Loucy (cell line): ENCODE measurements around the gene ATP5PD.

ENCODE experiments used
- H2AFZ ChIP-seq: fragments of 200-600 bp; sonication (generic); 2 replicates; pipeline ENCODE4 v1.6.0; 2016; ENCODE audit warnings: antibody characterized with exemption, mild to moderate bottlenecking, low read length, moderate library complexity
- H3F3A ChIP-seq: fragments of 200-600 bp; 2 replicates; pipeline ENCODE4 v1.6.0; 2016; ENCODE audit warnings: antibody characterized with exemption, low read depth, mild to moderate bottlenecking
- H3K27me3 ChIP-seq: fragments of 200-600 bp; sonication (generic); 2 replicates; pipeline ENCODE4 v1.6.1; 2014; ENCODE audit warnings: low read length, mild to moderate bottlenecking; ENCODE audit not compliant: insufficient read depth, poor library complexity, severe bottlenecking
- H3K36me3 ChIP-seq: fragments of 200-600 bp; sonication (generic); 2 replicates; pipeline ENCODE4 v1.6.1; 2016; ENCODE audit warnings: low read length; ENCODE audit not compliant: insufficient read depth
- H3K4me1 ChIP-seq: fragments of 200-600 bp; sonication (generic); 2 replicates; pipeline ENCODE4 v1.5.1; 2014; ENCODE audit warnings: low read length, mild to moderate bottlenecking; ENCODE audit not compliant: insufficient read depth, poor library complexity, severe bottlenecking
- H3K4me2 ChIP-seq: fragments of 200-600 bp; sonication (generic); 2 replicates; pipeline ENCODE4 v1.6.0; 2014; ENCODE audit warnings: antibody characterized with exemption, low read length, low read depth, mild to moderate bottlenecking; ENCODE audit not compliant: poor library complexity, severe bottlenecking
- H3K4me3 ChIP-seq: fragments of 200-600 bp; sonication (generic); 2 replicates; pipeline ENCODE4 v1.5.1; 2014; ENCODE audit warnings: low read length, mild to moderate bottlenecking, mixed read lengths; ENCODE audit not compliant: poor library complexity, severe bottlenecking
- H3K79me2 ChIP-seq: fragments of 200-600 bp; sonication (generic); 2 replicates; pipeline ENCODE4 v1.6.1; 2014; ENCODE audit warnings: low read length; ENCODE audit not compliant: insufficient read depth
- H3K9ac ChIP-seq: fragments of 200-600 bp; sonication (generic); 2 replicates; pipeline ENCODE4 v1.6.0; 2014; ENCODE audit warnings: mild to moderate bottlenecking, low read depth, low read length, moderate library complexity; ENCODE audit not compliant: poor library complexity, severe bottlenecking
- H3K9me2 ChIP-seq: fragments of 200-600 bp; sonication (generic); replicated peaks from 2 replicates; pipeline ENCODE4 v1.6.1; 2016; ENCODE audit warnings: low read depth, low read length, mixed read lengths
- H3K9me3 ChIP-seq: fragments of 200-600 bp; sonication (generic); 2 replicates; pipeline ENCODE4 v1.6.1; 2014; ENCODE audit warnings: mild to moderate bottlenecking, antibody characterized with exemption, low read length, low read depth; ENCODE audit not compliant: insufficient read depth
- H4K20me1 ChIP-seq: fragments of 200-600 bp; sonication (generic); 2 replicates; pipeline ENCODE4 v1.6.0; 2014; ENCODE audit warnings: antibody characterized with exemption, low read length, mild to moderate bottlenecking; ENCODE audit not compliant: insufficient read depth, poor library complexity, severe bottlenecking
- CTCF ChIP-seq: fragments of 200-600 bp; sonication (generic); conservative IDR thresholded peaks from 2 replicates; pipeline ENCODE4 v1.5.1; 2014; ENCODE audit warnings: mild to moderate bottlenecking, antibody characterized with exemption, low read length
- EZH2phosphoT487 ChIP-seq: fragments of 200-600 bp; IDR thresholded peaks from 2 replicates; pipeline ENCODE4 v1.6.1; 2018; ENCODE audit warnings: antibody characterized with exemption, mild to moderate bottlenecking, moderate library complexity, borderline replicate concordance

Gene ATP5PD

GRCh38 chr17:74992223-74992622, 54.5 kb downstream of the ATP5PD start:
- H3F3A ChIP-seq: no peaks in the 10 kb centered on the region
- H3K79me2 ChIP-seq: no peaks in the 10 kb centered on the region
- H4K20me1 ChIP-seq: no peaks in the 10 kb centered on the region
- H3K9ac ChIP-seq: no peak overlapping the region
- peaks cover 14% of the 10 kb centered on the region for H3K27me3 ChIP-seq
- no peaks in the 10 kb centered on the region for H3K9me3 ChIP-seq
- no peaks in the 10 kb centered on the region for H3K36me3 ChIP-seq
- TF ChIP-seq EZH2phosphoT487 (no peak), CTCF (no peak)
- no peaks in the 10 kb centered on the region for H3K9me2 ChIP-seq
- no peak overlapping the region for H3K4me2 ChIP-seq
- H3K4me1 ChIP-seq: peaks cover 6% of the 10 kb centered on the region
- H3K4me3 ChIP-seq: no peak overlapping the region
- H2AFZ ChIP-seq: no peak overlapping the region

- Histone ChIP-seq H4K20me1 (no peaks in the 10 kb centered on the region), H3K36me3 (no peaks in the 10 kb centered on the region), H3F3A (no peaks in the 10 kb centered on the region), H3K4me3 (no peak overlapping the region), H3K9me3 (no peaks in the 10 kb centered on the region), H3K9ac (no peak overlapping the region), H3K9me2 (no peaks in the 10 kb centered on the region), H3K79me2 (no peaks in the 10 kb centered on the region), H3K27me3 (peaks cover 14% of the 10 kb centered on the region), H3K4me2 (no peak overlapping the region), H2AFZ (no peak overlapping the region), H3K4me1 (peaks cover 6% of the 10 kb centered on the region)
- TF ChIP-seq CTCF (no peak), EZH2phosphoT487 (no peak)
These were observed 56.1 kb downstream of the ATP5PD start for GRCh38 chr17:74990581-74991105.
